Keratinocyte (primary cell): ENCODE measurements around the gene BRSK1. TPM values are rescaled to one million over a fixed set of nuclear protein-coding genes. Genes with fewer than 3 reads are reported as not detected.

Experiments
- DNase-seq: peaks from one replicate; pipeline ENCODE4 v3.0.0-alpha.2; 2011; ENCODE audit warnings: low read depth, missing footprints, low spot score
- FAIRE-seq: peaks from 2 replicates; lab custom pipeline; 2011; peaks lifted over from hg19 to GRCh38; lab: Jason Lieb, UNC
- H2AFZ ChIP-seq: 2 replicates; pipeline ENCODE4 v1.6.0; 2012; ENCODE audit warnings: low read length, control low read depth, inconsistent platforms; ENCODE audit not compliant: control insufficient read depth
- H3K27ac ChIP-seq: 2 replicates; pipeline ENCODE4 v1.5.1; 2011; ENCODE audit warnings: low read length; ENCODE audit not compliant: control insufficient read depth, insufficient read depth
- H3K27me3 ChIP-seq: 3 replicates; pipeline ENCODE4 v1.6.0; 2011; ENCODE audit warnings: low read length; ENCODE audit not compliant: control insufficient read depth, insufficient read depth; ENCODE audit errors: extremely low read depth
- H3K36me3 ChIP-seq, 2 experiments: 2 replicates in 1 of 2; 3 replicates in 1 of 2; pipeline ENCODE4 v1.5.1; 2011; ENCODE audit warnings: low read length in 2 of 2, mild to moderate bottlenecking in 1 of 2; ENCODE audit not compliant: control insufficient read depth in 2 of 2, insufficient read depth in 2 of 2; ENCODE audit errors: extremely low read depth in 1 of 2
- H3K4me1 ChIP-seq: 3 replicates; pipeline ENCODE4 v1.5.1; 2011; ENCODE audit warnings: low read length; ENCODE audit not compliant: control insufficient read depth, insufficient read depth; ENCODE audit errors: extremely low read depth
- H3K4me2 ChIP-seq: 3 replicates; pipeline ENCODE4 v1.6.0; 2011; ENCODE audit warnings: low read depth, low read length; ENCODE audit not compliant: control insufficient read depth, insufficient read depth; ENCODE audit errors: extremely low read depth
- H3K4me3 ChIP-seq, 3 experiments: fragments of 200-600 bp in 1 of 3; sonication (generic) in 1 of 3; 2 replicates in 2 of 3; 3 replicates in 1 of 3; pipeline ENCODE4 v1.5.1; 2011 to 2016; ENCODE audit warnings: low read length in 3 of 3, mild to moderate bottlenecking in 3 of 3, control low read depth in 2 of 3, inconsistent platforms in 1 of 3, low read depth in 1 of 3, mixed read lengths in 1 of 3, mixed run types in 1 of 3, moderate library complexity in 1 of 3; ENCODE audit not compliant: control insufficient read depth in 2 of 3, insufficient read depth in 2 of 3; ENCODE audit errors: extremely low read depth in 1 of 3
- H3K79me2 ChIP-seq: 2 replicates; pipeline ENCODE4 v1.6.0; 2012; ENCODE audit warnings: low read length; ENCODE audit not compliant: control insufficient read depth, insufficient read depth
- H3K9ac ChIP-seq: 3 replicates; pipeline ENCODE4 v1.6.0; 2011; ENCODE audit warnings: low read length; ENCODE audit not compliant: control insufficient read depth, insufficient read depth; ENCODE audit errors: extremely low read depth
- H3K9me1 ChIP-seq: 3 replicates; pipeline ENCODE4 v1.6.0; 2011; ENCODE audit warnings: low read length; ENCODE audit not compliant: control insufficient read depth, insufficient read depth; ENCODE audit errors: extremely low read depth
- H3K9me3 ChIP-seq: 2 replicates; pipeline ENCODE4 v1.5.1; 2012; ENCODE audit warnings: low read depth, low read length; ENCODE audit not compliant: control insufficient read depth
- H4K20me1 ChIP-seq: 3 replicates; pipeline ENCODE4 v1.6.0; 2011; ENCODE audit warnings: low read length; ENCODE audit not compliant: control insufficient read depth, insufficient read depth; ENCODE audit errors: extremely low read depth
- EZH2 ChIP-seq: IDR thresholded peaks from one replicate; pipeline ENCODE4 v1.6.1; 2012; ENCODE audit warnings: inconsistent platforms, mild to moderate bottlenecking, low read length, moderate library complexity
- dilution Hi-C: fragments of 300-500 bp; cut with MboI; formaldehyde crosslinking; loops from one replicate; pipeline ENCODE4 v1.7.0; 2020; ENCODE audit warnings: low sequenced_read_pairs; ENCODE audit not compliant: extremely low pct_ligation_motif_present
- polyA plus RNA-seq, 5 experiments: library from polyadenylated mRNA; depleted of rRNA in 3 of 5; stranded (reverse) in 3 of 5; stranded (forward) in 1 of 5; unstranded in 1 of 5; fragments of >200 nt; gene quantifications; 1 replicate in 1 of 5; 2 replicates in 3 of 5; 3 replicates in 1 of 5; pipeline versions ENCODE4 v1.2.1 to v1.2.3, GENCODE V29; 2011 to 2012; ENCODE audit warnings: missing spikeins in 2 of 5, low read depth in 1 of 5, low replicate concordance in 1 of 5
- TF ChIP-seq, protein P1 (sequence below), 3 experiments: IDR thresholded peaks in 1 of 3; conservative IDR thresholded peaks in 1 of 3; optimal IDR thresholded peaks in 1 of 3; 2 replicates in 2 of 3; 3 replicates in 1 of 3; pipeline versions ENCODE3 to v1.5.1; 2011; ENCODE audit warnings: low read length in 3 of 3, mild to moderate bottlenecking in 3 of 3, moderate library complexity in 2 of 3, control low read depth in 1 of 3, inconsistent platforms in 1 of 3; ENCODE audit not compliant: insufficient read depth in 2 of 3; ENCODE audit errors: extremely low read depth in 1 of 3

The BRSK1 gene
- polyA plus RNA-seq, 1 donor (not counting 4 experiments of a cell fraction or from before 2014, with no cell fraction given) = 0.46 TPM

GRCh38 chr19:55248704-55249103 lies 35.1 kb upstream of the BRSK1 start:
- Histone ChIP-seq H3K9me1 (peaks cover 6% of the 10 kb centered on the region), H3K27ac (no peak overlapping the region), H2AFZ (no peak overlapping the region), H3K79me2 (peaks cover 81% of the 10 kb centered on the region), H3K36me3 (peaks cover 18 to 28% of the 10 kb centered on the region in 2 experiments), H3K9ac (no peak overlapping the region), H3K9me3 (no peaks in the 10 kb centered on the region), H3K4me3 (no peak overlapping the region), H3K4me1 (peaks cover 21% of the 10 kb centered on the region), H4K20me1 (peaks cover 41% of the 10 kb centered on the region), H3K27me3 (no peaks in the 10 kb centered on the region), H3K4me2 (no peak overlapping the region)
- dilution Hi-C loops = no loop called here
- FAIRE-seq (no peak), DNase-seq (no peak)
- no peak for TF ChIP-seq EZH2
- TF ChIP-seq, protein P1, sequence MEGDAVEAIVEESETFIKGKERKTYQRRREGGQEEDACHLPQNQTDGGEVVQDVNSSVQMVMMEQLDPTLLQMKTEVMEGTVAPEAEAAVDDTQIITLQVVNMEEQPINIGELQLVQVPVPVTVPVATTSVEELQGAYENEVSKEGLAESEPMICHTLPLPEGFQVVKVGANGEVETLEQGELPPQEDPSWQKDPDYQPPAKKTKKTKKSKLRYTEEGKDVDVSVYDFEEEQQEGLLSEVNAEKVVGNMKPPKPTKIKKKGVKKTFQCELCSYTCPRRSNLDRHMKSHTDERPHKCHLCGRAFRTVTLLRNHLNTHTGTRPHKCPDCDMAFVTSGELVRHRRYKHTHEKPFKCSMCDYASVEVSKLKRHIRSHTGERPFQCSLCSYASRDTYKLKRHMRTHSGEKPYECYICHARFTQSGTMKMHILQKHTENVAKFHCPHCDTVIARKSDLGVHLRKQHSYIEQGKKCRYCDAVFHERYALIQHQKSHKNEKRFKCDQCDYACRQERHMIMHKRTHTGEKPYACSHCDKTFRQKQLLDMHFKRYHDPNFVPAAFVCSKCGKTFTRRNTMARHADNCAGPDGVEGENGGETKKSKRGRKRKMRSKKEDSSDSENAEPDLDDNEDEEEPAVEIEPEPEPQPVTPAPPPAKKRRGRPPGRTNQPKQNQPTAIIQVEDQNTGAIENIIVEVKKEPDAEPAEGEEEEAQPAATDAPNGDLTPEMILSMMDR (optimal IDR thresholded peaks at IDR 0.05 in 1 of 3, IDR thresholded peaks at IDR 0.05 in 1 of 3, conservative IDR thresholded peaks at IDR 0.05 in 1 of 3; ENCODE audit: extremely low read depth in 1 of 3, insufficient read depth in 2 of 3, low read length in 3 of 3) = no peak

GRCh38 chr19:55249841-55250240 lies 34.0 kb upstream of the BRSK1 start:
- TF ChIP-seq EZH2 = no peak
- TF ChIP-seq, protein P1 (optimal IDR thresholded peaks at IDR 0.05 in 1 of 3, IDR thresholded peaks at IDR 0.05 in 1 of 3, conservative IDR thresholded peaks at IDR 0.05 in 1 of 3; ENCODE audit: extremely low read depth in 1 of 3, insufficient read depth in 2 of 3, low read length in 3 of 3) = no peak
- H3K4me1 ChIP-seq = peaks cover 21% of the 10 kb centered on the region
- DNase-seq (no peak), FAIRE-seq (no peak)
- H3K27me3 ChIP-seq = no peaks in the 10 kb centered on the region
- H3K9ac ChIP-seq = no peak overlapping the region
- H3K4me3 ChIP-seq = no peak overlapping the region
- H3K36me3 ChIP-seq = peaks cover 16 to 20% of the 10 kb centered on the region in 2 experiments
- no peaks in the 10 kb centered on the region for H3K9me3 ChIP-seq
- peaks cover 50% of the 10 kb centered on the region for H4K20me1 ChIP-seq
- no peak overlapping the region for H2AFZ ChIP-seq
- no peak overlapping the region for H3K4me2 ChIP-seq
- H3K27ac ChIP-seq = no peak overlapping the region
- peaks cover 88% of the 10 kb centered on the region for H3K79me2 ChIP-seq
- H3K9me1 ChIP-seq = peaks cover 7% of the 10 kb centered on the region
- dilution Hi-C loops = no loop called here
